GM23248 (cell line): ENCODE data around the gene CHRM2.

Experiments used
- EZH2 ChIP-seq: fragments of 200-600 bp; sonication (generic); IDR thresholded peaks from 2 replicates; pipeline ENCODE4 v1.6.1; 2018; ENCODE audit warnings: antibody characterized with exemption, mild to moderate bottlenecking; ENCODE audit not compliant: insufficient read depth, poor library complexity, severe bottlenecking
- EZH2phosphoT487 ChIP-seq: fragments of 200-600 bp; sonication (generic); IDR thresholded peaks from 2 replicates; pipeline ENCODE4 v1.6.1; 2018; ENCODE audit warnings: antibody characterized with exemption, moderate library complexity, mild to moderate bottlenecking, low read depth; ENCODE audit not compliant: insufficient read depth

GRCh38 chr7:137038706-137039105, 170.3 kb downstream of the CHRM2 start:
- no peak for TF ChIP-seq EZH2
- no peak for TF ChIP-seq EZH2phosphoT487
